Body of pancreas (tissue), 4 donors: ENCODE results near the gene BTC.
"Not testable (repeated sequence)": the region's sequence is repeated elsewhere in the genome, so short reads cannot be mapped to it uniquely, and the experiment has no call there.

Experiments used
- CTCF ChIP-seq, 7 experiments: fragments of 450-650 bp in 4 of 7; fragments of 200-600 bp in 3 of 7; sonication (generic) in 3 of 7; IDR thresholded peaks; one replicate each; pipeline ENCODE4 v1.5.1; 2016 to 2019; ENCODE audit warnings: antibody characterized with exemption in 7 of 7
- POLR2A ChIP-seq, 3 donors: fragments of 450-650 bp; IDR thresholded peaks; one replicate each; pipeline ENCODE4 v1.6.1; 2016; ENCODE audit warnings: antibody characterized with exemption in 3 of 3, mild to moderate bottlenecking in 2 of 3

GRCh38 chr4:74812056-74812455, 17.7 kb upstream of the BTC start:
- not testable (repeated sequence) for TF ChIP-seq CTCF, POLR2A (IDR thresholded peaks at IDR 0.05)
